BLaER1 treated with 17β-estradiol and CSF1 and Interleukin-3, amounts not matched to agents 10 nM and 100 nM (cell line): ENCODE data around the gene RUSF1.
"Not testable (repeated sequence)": the region's sequence is repeated elsewhere in the genome, so short reads cannot be mapped to it uniquely, and the experiment has no call there.

ENCODE experiments used
- H3K27ac ChIP-seq, 11 experiments: shearing (Covaris generic); formaldehyde crosslinking; 2 replicates each; pipeline ENCODE4 v1.8.1; 2022
- H3K27me3 ChIP-seq, 11 experiments: shearing (Covaris generic); formaldehyde crosslinking; 2 replicates each; pipeline ENCODE4 v1.8.1; 2022
- H3K36me3 ChIP-seq, 11 experiments: shearing (Covaris generic); formaldehyde crosslinking; 2 replicates each; pipeline ENCODE4 v1.8.1; 2022
- H3K4me1 ChIP-seq, 10 experiments: shearing (Covaris generic); formaldehyde crosslinking; 2 replicates each; pipeline ENCODE4 v1.8.1; 2022
- H3K4me2 ChIP-seq, 11 experiments: shearing (Covaris generic); formaldehyde crosslinking; 2 replicates each; pipeline ENCODE4 v1.8.1; 2022
- H3K4me3 ChIP-seq, 10 experiments: shearing (Covaris generic); formaldehyde crosslinking; 2 replicates each; pipeline ENCODE4 v1.8.1; 2022
- H3K9ac ChIP-seq, 11 experiments: shearing (Covaris generic); formaldehyde crosslinking; 2 replicates each; pipeline ENCODE4 v1.8.1; 2022
- H3K9me3 ChIP-seq, 11 experiments: shearing (Covaris generic); formaldehyde crosslinking; replicated peaks in 1 of 11; 2 replicates each; pipeline ENCODE4 v1.8.1; 2022
- H4K20me1 ChIP-seq, 11 experiments: shearing (Covaris generic); formaldehyde crosslinking; 2 replicates each; pipeline ENCODE4 v1.8.1; 2022
- Cebpa-rat ChIP-seq, 11 experiments: shearing (Covaris generic); IDR thresholded peaks; 2 replicates each; pipeline ENCODE4 v1.8.1; 2022

The RUSF1 gene

GRCh38 chr16:31531096-31531495 is 22.9 kb upstream of the RUSF1 start:
- H3K4me2 ChIP-seq, result no peak overlapping the region
- H3K4me3 ChIP-seq, result no peak overlapping the region
- peaks cover 0 to 9% (median 3%) of the 10 kb centered on the region in 11 experiments; a peak in 5 of 22 replicates for H3K27me3 ChIP-seq
- peaks cover 0 to 21% (median 8%) of the 10 kb centered on the region in 11 experiments; a peak in 7 of 22 replicates for H3K9me3 ChIP-seq
- H4K20me1 ChIP-seq, result no peaks in the 10 kb centered on the region
- no peak overlapping the region for H3K9ac ChIP-seq
- no peaks in the 10 kb centered on the region for H3K36me3 ChIP-seq
- no peak for TF ChIP-seq Cebpa-rat (IDR thresholded peaks at IDR 0.05)
- H3K27ac ChIP-seq, result no peak overlapping the region
- no peaks in the 10 kb centered on the region for H3K4me1 ChIP-seq

GRCh38 chr16:31530405-31530804 is 22.2 kb upstream of the RUSF1 start:
- no peak overlapping the region for H3K27ac ChIP-seq
- peaks cover 0 to 21% (median 8%) of the 10 kb centered on the region in 11 experiments; a peak in 7 of 22 replicates for H3K9me3 ChIP-seq
- no peaks in the 10 kb centered on the region for H4K20me1 ChIP-seq
- H3K4me3 ChIP-seq, result no peak overlapping the region
- peaks cover 0 to 9% (median 3%) of the 10 kb centered on the region in 11 experiments; a peak in 5 of 22 replicates for H3K27me3 ChIP-seq
- H3K9ac ChIP-seq, result no peak overlapping the region
- no peaks in the 10 kb centered on the region for H3K4me1 ChIP-seq
- H3K36me3 ChIP-seq, result no peaks in the 10 kb centered on the region
- H3K4me2 ChIP-seq, result no peak overlapping the region
- no peak for TF ChIP-seq Cebpa-rat (IDR thresholded peaks at IDR 0.05)

- no peaks in the 10 kb centered on the region for H3K4me1 ChIP-seq
- peaks cover 0 to 21% (median 8%) of the 10 kb centered on the region in 11 experiments; a peak in 7 of 22 replicates for H3K9me3 ChIP-seq
- H3K4me3 ChIP-seq, result no peak overlapping the region
- H3K9ac ChIP-seq, result no peak overlapping the region
- H4K20me1 ChIP-seq, result no peaks in the 10 kb centered on the region
- H3K36me3 ChIP-seq, result no peaks in the 10 kb centered on the region
- H3K27me3 ChIP-seq, result peaks cover 0 to 9% (median 3%) of the 10 kb centered on the region in 11 experiments; a peak in 5 of 22 replicates
- no peak overlapping the region for H3K27ac ChIP-seq
- TF ChIP-seq Cebpa-rat (IDR thresholded peaks at IDR 0.05), result no peak
- H3K4me2 ChIP-seq, result no peak overlapping the region
Measured at GRCh38 chr16:31529937-31530312, 21.7 kb upstream of the RUSF1 start.

- Histone ChIP-seq H3K27ac (no peak overlapping the region), H3K4me2 (no peak overlapping the region), H3K9ac (no peak overlapping the region), H3K27me3 (peaks cover 0 to 9% (median 3%) of the 10 kb centered on the region in 11 experiments; a peak in 5 of 22 replicates), H4K20me1 (no peaks in the 10 kb centered on the region), H3K9me3 (peaks cover 0 to 21% (median 8%) of the 10 kb centered on the region in 11 experiments; a peak in 7 of 22 replicates), H3K4me1 (no peaks in the 10 kb centered on the region), H3K36me3 (no peaks in the 10 kb centered on the region), H3K4me3 (no peak overlapping the region)
- no peak for TF ChIP-seq Cebpa-rat (IDR thresholded peaks at IDR 0.05)
Measured at GRCh38 chr16:31529108-31529936, 21.1 kb upstream of the RUSF1 start.

- no peaks in the 10 kb centered on the region for H3K36me3 ChIP-seq
- H4K20me1 ChIP-seq, result no peaks in the 10 kb centered on the region
- no peak overlapping the region for H3K4me3 ChIP-seq
- H3K9me3 ChIP-seq, result peaks cover 0 to 21% (median 8%) of the 10 kb centered on the region in 11 experiments; a peak in 7 of 22 replicates
- H3K27ac ChIP-seq, result no peak overlapping the region
- H3K4me2 ChIP-seq, result no peak overlapping the region
- TF ChIP-seq Cebpa-rat (IDR thresholded peaks at IDR 0.05), result no peak
- H3K9ac ChIP-seq, result no peak overlapping the region
- H3K27me3 ChIP-seq, result peaks cover 0 to 9% (median 3%) of the 10 kb centered on the region in 11 experiments; a peak in 5 of 22 replicates
- no peaks in the 10 kb centered on the region for H3K4me1 ChIP-seq
Measured at GRCh38 chr16:31528523-31529107, 20.4 kb upstream of the RUSF1 start.

GRCh38 chr16:31527734-31528274 is 19.6 kb upstream of the RUSF1 start, which contains the start of gene AHSP:
TSS of gene AHSP (plus strand) at chr16:31527900. CDS start at chr16:31528140, 240 bp downstream.
- no peak within 1 kb of the TSS for H3K9ac ChIP-seq

GRCh38 chr16:31525113-31525512 is 16.9 kb upstream of the RUSF1 start:
- Histone ChIP-seq H3K4me3 (no peak overlapping the region), H3K27me3 (peaks cover 0 to 6% (median 3%) of the 10 kb centered on the region in 11 experiments; a peak in 5 of 22 replicates), H3K27ac (no peak overlapping the region), H4K20me1 (no peaks in the 10 kb centered on the region), H3K4me2 (no peak overlapping the region), H3K9me3 (peaks cover 0 to 21% (median 8%) of the 10 kb centered on the region in 11 experiments; a peak in 7 of 22 replicates), H3K36me3 (no peaks in the 10 kb centered on the region), H3K9ac (no peak overlapping the region), H3K4me1 (no peaks in the 10 kb centered on the region)
- TF ChIP-seq Cebpa-rat (IDR thresholded peaks at IDR 0.05), result no peak

More at GRCh38 chr16:31527734-31528274, 19.6 kb upstream of the RUSF1 start, which contains the start of gene AHSP:
- H3K36me3 ChIP-seq, result no peaks in the 10 kb centered on the region
- no peak for TF ChIP-seq Cebpa-rat (IDR thresholded peaks at IDR 0.05)
- H3K27me3 ChIP-seq, result peaks cover 0 to 9% (median 3%) of the 10 kb centered on the region in 11 experiments; a peak in 5 of 22 replicates
- H4K20me1 ChIP-seq, result no peaks in the 10 kb centered on the region
- H3K4me1 ChIP-seq, result no peaks in the 10 kb centered on the region
- H3K4me3 ChIP-seq, result no peak within 1 kb of the TSS
- peaks cover 0 to 21% (median 8%) of the 10 kb centered on the region in 11 experiments; a peak in 7 of 22 replicates for H3K9me3 ChIP-seq
- H3K27ac ChIP-seq, result no peak within 1 kb of the TSS
- no peak within 1 kb of the TSS for H3K4me2 ChIP-seq

- H3K4me2 ChIP-seq, H3K27me3 ChIP-seq, H3K36me3 ChIP-seq, H3K9ac ChIP-seq, H4K20me1 ChIP-seq, H3K4me1 ChIP-seq, H3K27ac ChIP-seq, H3K4me3 ChIP-seq: not testable (repeated sequence)
- peaks cover 0 to 13% (median 4%) of the 10 kb centered on the region in 11 experiments; a peak in 5 of 22 replicates for H3K9me3 ChIP-seq
Measured at GRCh38 chr16:31523768-31524167, 15.6 kb upstream of the RUSF1 start.

GRCh38 chr16:31522071-31522470 is 13.9 kb upstream of the RUSF1 start:
- H3K4me1 ChIP-seq, result no peaks in the 10 kb centered on the region
- H3K9me3 ChIP-seq, result peaks cover 9 to 16% (median 12%) of the 10 kb centered on the region in 11 experiments; a peak in 19 of 22 replicates
- no peak overlapping the region for H3K9ac ChIP-seq
- H3K27ac ChIP-seq, result no peak overlapping the region
- H3K4me2 ChIP-seq, result no peak overlapping the region
- TF ChIP-seq Cebpa-rat (IDR thresholded peaks at IDR 0.05), result no peak
- H4K20me1 ChIP-seq, result no peaks in the 10 kb centered on the region
- no peaks in the 10 kb centered on the region for H3K27me3 ChIP-seq
- H3K36me3 ChIP-seq, result no peaks in the 10 kb centered on the region
- no peak overlapping the region for H3K4me3 ChIP-seq
